Neural progenitor cell (in vitro differentiated cells): ENCODE measurements around the gene MTREX.

Experiments
- CTCF ChIP-seq: fragments of 200-600 bp; sonication (generic); IDR thresholded peaks from 2 replicates; pipeline ENCODE4 v1.5.1; 2017; ENCODE audit warnings: antibody characterized with exemption, mild to moderate bottlenecking
- EZH2 ChIP-seq: fragments of 200-600 bp; sonication (generic); IDR thresholded peaks from 2 replicates; pipeline ENCODE4 v1.6.1; 2017; ENCODE audit warnings: antibody characterized with exemption, mild to moderate bottlenecking, moderate library complexity
- EZH2phosphoT487 ChIP-seq: fragments of 200-600 bp; sonication (generic); IDR thresholded peaks from 2 replicates; pipeline ENCODE4 v1.6.1; 2017; ENCODE audit warnings: antibody characterized with exemption

GRCh38 chr5:55289808-55290207 is 18.0 kb upstream of the MTREX start:
- TF ChIP-seq CTCF (no peak), EZH2 (no peak), EZH2phosphoT487 (no peak)
